HEK293 (cell line): Measurements from ENCODE around the gene ARHGAP4.

Source experiments
- HOXD13 ChIP-seq: sonication (generic); formaldehyde crosslinking; IDR thresholded peaks from 2 replicates; pipeline ENCODE4 v1.8.0; 2022; ENCODE audit warnings: missing genetic modification reagents, borderline replicate concordance
- MEIS1 ChIP-seq: sonication (generic); formaldehyde crosslinking; IDR thresholded peaks from 2 replicates; pipeline ENCODE4 v1.8.1; 2022; ENCODE audit warnings: missing genetic modification reagents, mild to moderate bottlenecking, borderline replicate concordance
- RBAK ChIP-seq: fragments of 450-650 bp; formaldehyde crosslinking; IDR thresholded peaks from 2 replicates; pipeline ENCODE4 v1.5.1; 2016; ENCODE audit warnings: missing biosample characterization, missing genetic modification characterization
- REPIN1 ChIP-seq: fragments of 450-650 bp; formaldehyde crosslinking; IDR thresholded peaks from 2 replicates; pipeline ENCODE4 v1.5.1; 2017; ENCODE audit warnings: missing biosample characterization, missing genetic modification characterization, low read depth
- YY2 ChIP-seq: fragments of 450-650 bp; formaldehyde crosslinking; IDR thresholded peaks from 2 replicates; pipeline ENCODE4 v1.5.1; 2016; ENCODE audit warnings: missing biosample characterization, missing genetic modification characterization
- ZBTB48 ChIP-seq: fragments of 450-650 bp; formaldehyde crosslinking; IDR thresholded peaks from 2 replicates; pipeline ENCODE4 v1.5.1; 2016; ENCODE audit warnings: missing biosample characterization, missing genetic modification characterization
- ZFHX2 ChIP-seq: fragments of 450-650 bp; formaldehyde crosslinking; conservative IDR thresholded peaks from 2 replicates; pipeline ENCODE4 v1.5.1; 2016; ENCODE audit warnings: missing biosample characterization, missing genetic modification characterization
- ZNF155 ChIP-seq: fragments of 450-650 bp; formaldehyde crosslinking; IDR thresholded peaks from 2 replicates; pipeline ENCODE4 v1.5.1; 2016; ENCODE audit warnings: missing biosample characterization, missing genetic modification characterization
- ZNF19 ChIP-seq: fragments of 450-650 bp; formaldehyde crosslinking; IDR thresholded peaks from 2 replicates; pipeline ENCODE4; 2016; ENCODE audit warnings: missing biosample characterization, missing genetic modification characterization, low read depth
- ZNF292 ChIP-seq: fragments of 450-650 bp; formaldehyde crosslinking; IDR thresholded peaks from 2 replicates; pipeline ENCODE4 v1.5.1; 2016; ENCODE audit warnings: low read depth, missing biosample characterization, missing genetic modification characterization, borderline replicate concordance
- ZNF302 ChIP-seq: fragments of 450-650 bp; formaldehyde crosslinking; IDR thresholded peaks from 2 replicates; pipeline ENCODE4 v1.5.1; 2016; ENCODE audit warnings: missing biosample characterization, missing genetic modification characterization, low read depth
- ZNF529 ChIP-seq: fragments of 450-650 bp; formaldehyde crosslinking; IDR thresholded peaks from 2 replicates; pipeline ENCODE4 v1.5.1; 2017; ENCODE audit warnings: missing genetic modification characterization, missing biosample characterization; ENCODE audit not compliant: insufficient replicate concordance
- ZNF549 ChIP-seq: fragments of 450-650 bp; IDR thresholded peaks from 2 replicates; pipeline ENCODE4 v1.5.1; 2018; ENCODE audit warnings: missing biosample characterization, missing genetic modification characterization, mild to moderate bottlenecking, inconsistent platforms, moderate library complexity
- ZNF596 ChIP-seq: fragments of 450-650 bp; IDR thresholded peaks from 2 replicates; pipeline ENCODE4 v1.5.0; 2018; ENCODE audit warnings: missing biosample characterization, mild to moderate bottlenecking, missing genetic modification characterization, moderate library complexity
- ZNF664 ChIP-seq: fragments of 450-650 bp; formaldehyde crosslinking; IDR thresholded peaks from 2 replicates; pipeline ENCODE4 v1.5.1; 2016; ENCODE audit warnings: missing biosample characterization, missing genetic modification characterization
- ZNF670 ChIP-seq: fragments of 450-650 bp; formaldehyde crosslinking; IDR thresholded peaks from 2 replicates; pipeline ENCODE4 v1.5.1; 2016; ENCODE audit warnings: missing biosample characterization, missing genetic modification characterization, low read depth
- ZNF776 ChIP-seq: fragments of 450-650 bp; formaldehyde crosslinking; IDR thresholded peaks from 2 replicates; pipeline ENCODE4 v1.5.0; 2017; ENCODE audit warnings: missing biosample characterization, missing genetic modification characterization, borderline replicate concordance
- ZNF792 ChIP-seq: fragments of 450-650 bp; formaldehyde crosslinking; IDR thresholded peaks from 2 replicates; pipeline ENCODE4 v1.5.1; 2016; ENCODE audit warnings: missing biosample characterization, missing genetic modification characterization
- TF ChIP-seq, protein P1 (sequence below): fragments of 450-650 bp; formaldehyde crosslinking; IDR thresholded peaks from 2 replicates; pipeline ENCODE4 v1.5.1; 2016; ENCODE audit warnings: missing biosample characterization, missing genetic modification characterization
- TF ChIP-seq, protein P2 (sequence below): fragments of 450-650 bp; formaldehyde crosslinking; IDR thresholded peaks from 2 replicates; pipeline ENCODE4 v1.5.1; 2016; ENCODE audit warnings: missing biosample characterization, missing genetic modification characterization
- TF ChIP-seq, protein P3 (sequence below): fragments of 450-650 bp; formaldehyde crosslinking; IDR thresholded peaks from 2 replicates; pipeline ENCODE4 v1.5.1; 2017; ENCODE audit warnings: missing biosample characterization, missing genetic modification characterization
- TF ChIP-seq, protein P4 (sequence below): fragments of 450-650 bp; formaldehyde crosslinking; IDR thresholded peaks from 2 replicates; pipeline ENCODE4 v1.5.1; 2016; ENCODE audit warnings: missing biosample characterization, missing genetic modification characterization, low read depth
- TF ChIP-seq, protein P5 (sequence below): fragments of 450-650 bp; formaldehyde crosslinking; IDR thresholded peaks from 2 replicates; pipeline ENCODE4 v1.5.1; 2016; ENCODE audit warnings: missing biosample characterization, missing genetic modification characterization
- TF ChIP-seq, protein P6 (sequence below): fragments of 450-650 bp; formaldehyde crosslinking; IDR thresholded peaks from 2 replicates; pipeline ENCODE4 v1.5.1; 2016; ENCODE audit warnings: missing biosample characterization, missing genetic modification characterization

ARHGAP4 gene

DNA sequence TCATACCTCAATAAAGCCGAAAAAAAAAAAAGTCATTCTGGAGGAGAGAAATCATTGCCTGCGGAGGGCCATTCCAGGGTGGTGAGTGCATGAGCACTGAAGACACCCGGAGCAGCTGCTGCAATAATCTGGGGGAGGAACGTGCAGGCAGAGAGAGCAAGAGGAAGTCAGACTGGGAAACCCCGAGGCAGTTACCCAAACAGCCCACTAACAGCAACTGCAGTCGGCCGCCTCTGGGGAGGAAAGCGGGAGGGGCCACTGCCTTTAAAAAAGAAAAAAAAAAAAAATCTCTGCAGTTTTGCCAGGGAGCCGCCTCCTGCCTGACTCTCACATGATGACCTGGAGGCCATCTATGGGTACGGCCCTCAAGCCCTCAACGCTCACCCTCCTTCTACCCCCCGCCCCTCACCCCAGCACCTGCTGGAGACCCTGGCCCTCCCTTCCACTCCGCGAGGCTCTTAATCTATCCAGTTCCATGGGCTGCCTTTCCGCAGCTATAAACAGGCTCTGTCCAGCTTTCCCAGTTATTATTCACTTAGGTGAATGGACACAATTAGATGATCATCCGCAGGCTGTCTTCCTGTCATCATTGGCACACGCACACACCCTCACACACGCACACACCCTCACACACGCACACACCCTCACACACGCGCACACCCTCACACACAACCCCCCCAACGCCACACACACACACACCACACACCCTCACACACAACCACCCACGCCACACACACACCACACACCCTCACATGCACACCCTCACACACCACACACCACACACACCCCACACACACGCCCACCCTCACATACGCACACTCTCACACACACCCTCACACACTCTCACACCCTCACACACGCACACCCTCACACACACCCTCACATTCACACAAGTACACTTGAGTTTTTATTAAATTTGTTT, 25.0 kb downstream of the ARHGAP4 start (continued):
- TF ChIP-seq, protein P1, sequence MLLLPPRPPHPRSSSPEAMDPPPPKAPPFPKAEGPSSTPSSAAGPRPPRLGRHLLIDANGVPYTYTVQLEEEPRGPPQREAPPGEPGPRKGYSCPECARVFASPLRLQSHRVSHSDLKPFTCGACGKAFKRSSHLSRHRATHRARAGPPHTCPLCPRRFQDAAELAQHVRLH = no peak
- TF ChIP-seq ZNF302 (no peak), ZNF792 (tag by site-specific recombination) (no peak), MEIS1 (CRISPR knock-in tag) (no peak), ZNF670 (tag by site-specific recombination) (peak; percentile 76), ZNF292 (tag by site-specific recombination) (no peak), HOXD13 (CRISPR knock-in tag) (no peak), ZBTB48 (tag by site-specific recombination) (0 out of 2 replicates have a peak, but pooled peaks have one; percentile 21), ZNF529 (tag by site-specific recombination) (no peak), ZNF776 (tag by site-specific recombination) (peak; percentile 25; the same call in 1 of the 2 replicates), YY2 (tag by site-specific recombination) (no peak), RBAK (tag by site-specific recombination) (no peak), REPIN1 (no peak), ZNF19 (tag by site-specific recombination) (no peak), ZNF596 (tag by site-specific recombination) (no peak), ZNF664 (tag by site-specific recombination) (no peak), ZFHX2 (tag by site-specific recombination) (peak; percentile 100), ZNF155 (no peak), ZNF549 (tag by site-specific recombination) (no peak)
- TF ChIP-seq, protein P2, sequence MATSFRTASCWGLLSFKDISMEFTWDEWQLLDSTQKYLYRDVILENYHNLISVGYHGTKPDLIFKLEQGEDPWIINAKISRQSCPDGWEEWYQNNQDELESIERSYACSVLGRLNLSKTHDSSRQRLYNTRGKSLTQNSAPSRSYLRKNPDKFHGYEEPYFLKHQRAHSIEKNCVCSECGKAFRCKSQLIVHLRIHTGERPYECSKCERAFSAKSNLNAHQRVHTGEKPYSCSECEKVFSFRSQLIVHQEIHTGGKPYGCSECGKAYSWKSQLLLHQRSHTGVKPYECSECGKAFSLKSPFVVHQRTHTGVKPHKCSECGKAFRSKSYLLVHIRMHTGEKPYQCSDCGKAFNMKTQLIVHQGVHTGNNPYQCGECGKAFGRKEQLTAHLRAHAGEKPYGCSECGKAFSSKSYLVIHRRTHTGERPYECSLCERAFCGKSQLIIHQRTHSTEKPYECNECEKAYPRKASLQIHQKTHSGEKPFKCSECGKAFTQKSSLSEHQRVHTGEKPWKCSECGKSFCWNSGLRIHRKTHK (tag by site-specific recombination) = no peak; the same call in 1 of the 2 replicates
- TF ChIP-seq, protein P3, sequence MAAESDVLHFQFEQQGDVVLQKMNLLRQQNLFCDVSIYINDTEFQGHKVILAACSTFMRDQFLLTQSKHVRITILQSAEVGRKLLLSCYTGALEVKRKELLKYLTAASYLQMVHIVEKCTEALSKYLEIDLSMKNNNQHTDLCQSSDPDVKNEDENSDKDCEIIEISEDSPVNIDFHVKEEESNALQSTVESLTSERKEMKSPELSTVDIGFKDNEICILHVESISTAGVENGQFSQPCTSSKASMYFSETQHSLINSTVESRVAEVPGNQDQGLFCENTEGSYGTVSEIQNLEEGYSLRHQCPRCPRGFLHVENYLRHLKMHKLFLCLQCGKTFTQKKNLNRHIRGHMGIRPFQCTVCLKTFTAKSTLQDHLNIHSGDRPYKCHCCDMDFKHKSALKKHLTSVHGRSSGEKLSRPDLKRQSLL (tag by site-specific recombination) = no peak
- TF ChIP-seq, protein P4, sequence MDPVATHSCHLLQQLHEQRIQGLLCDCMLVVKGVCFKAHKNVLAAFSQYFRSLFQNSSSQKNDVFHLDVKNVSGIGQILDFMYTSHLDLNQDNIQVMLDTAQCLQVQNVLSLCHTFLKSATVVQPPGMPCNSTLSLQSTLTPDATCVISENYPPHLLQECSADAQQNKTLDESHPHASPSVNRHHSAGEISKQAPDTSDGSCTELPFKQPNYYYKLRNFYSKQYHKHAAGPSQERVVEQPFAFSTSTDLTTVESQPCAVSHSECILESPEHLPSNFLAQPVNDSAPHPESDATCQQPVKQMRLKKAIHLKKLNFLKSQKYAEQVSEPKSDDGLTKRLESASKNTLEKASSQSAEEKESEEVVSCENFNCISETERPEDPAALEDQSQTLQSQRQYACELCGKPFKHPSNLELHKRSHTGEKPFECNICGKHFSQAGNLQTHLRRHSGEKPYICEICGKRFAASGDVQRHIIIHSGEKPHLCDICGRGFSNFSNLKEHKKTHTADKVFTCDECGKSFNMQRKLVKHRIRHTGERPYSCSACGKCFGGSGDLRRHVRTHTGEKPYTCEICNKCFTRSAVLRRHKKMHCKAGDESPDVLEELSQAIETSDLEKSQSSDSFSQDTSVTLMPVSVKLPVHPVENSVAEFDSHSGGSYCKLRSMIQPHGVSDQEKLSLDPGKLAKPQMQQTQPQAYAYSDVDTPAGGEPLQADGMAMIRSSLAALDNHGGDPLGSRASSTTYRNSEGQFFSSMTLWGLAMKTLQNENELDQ (tag by site-specific recombination) = no peak
- TF ChIP-seq, protein P5, sequence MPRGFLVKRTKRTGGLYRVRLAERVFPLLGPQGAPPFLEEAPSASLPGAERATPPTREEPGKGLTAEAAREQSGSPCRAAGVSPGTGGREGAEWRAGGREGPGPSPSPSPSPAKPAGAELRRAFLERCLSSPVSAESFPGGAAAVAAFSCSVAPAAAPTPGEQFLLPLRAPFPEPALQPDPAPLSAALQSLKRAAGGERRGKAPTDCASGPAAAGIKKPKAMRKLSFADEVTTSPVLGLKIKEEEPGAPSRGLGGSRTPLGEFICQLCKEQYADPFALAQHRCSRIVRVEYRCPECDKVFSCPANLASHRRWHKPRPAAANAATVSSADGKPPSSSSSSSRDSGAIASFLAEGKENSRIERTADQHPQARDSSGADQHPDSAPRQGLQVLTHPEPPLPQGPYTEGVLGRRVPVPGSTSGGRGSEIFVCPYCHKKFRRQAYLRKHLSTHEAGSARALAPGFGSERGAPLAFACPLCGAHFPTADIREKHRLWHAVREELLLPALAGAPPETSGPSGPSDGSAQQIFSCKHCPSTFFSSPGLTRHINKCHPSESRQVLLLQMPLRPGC (tag by site-specific recombination) = no peak
- TF ChIP-seq, protein P6, sequence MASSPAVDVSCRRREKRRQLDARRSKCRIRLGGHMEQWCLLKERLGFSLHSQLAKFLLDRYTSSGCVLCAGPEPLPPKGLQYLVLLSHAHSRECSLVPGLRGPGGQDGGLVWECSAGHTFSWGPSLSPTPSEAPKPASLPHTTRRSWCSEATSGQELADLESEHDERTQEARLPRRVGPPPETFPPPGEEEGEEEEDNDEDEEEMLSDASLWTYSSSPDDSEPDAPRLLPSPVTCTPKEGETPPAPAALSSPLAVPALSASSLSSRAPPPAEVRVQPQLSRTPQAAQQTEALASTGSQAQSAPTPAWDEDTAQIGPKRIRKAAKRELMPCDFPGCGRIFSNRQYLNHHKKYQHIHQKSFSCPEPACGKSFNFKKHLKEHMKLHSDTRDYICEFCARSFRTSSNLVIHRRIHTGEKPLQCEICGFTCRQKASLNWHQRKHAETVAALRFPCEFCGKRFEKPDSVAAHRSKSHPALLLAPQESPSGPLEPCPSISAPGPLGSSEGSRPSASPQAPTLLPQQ (tag by site-specific recombination) = no peak
